IMR-90 (cell line): Measurements from ENCODE around the gene SYT2. TPM values are rescaled to one million over a fixed set of nuclear protein-coding genes. Genes with fewer than 3 reads are reported as not detected.
A peak's percentile ranks its signal among the peaks of the same experiment; 100 is the strongest.

Experiments used
- ATAC-seq: fragments of 200-7000 bp; cut with Tn5 transposase; 2 replicates; pipeline ENCODE4 v1.9.1; 2020; ENCODE audit warnings: low read depth, mild to moderate bottlenecking, moderate library complexity
- BruUV-seq: library from RNA; stranded (reverse); fragments of 400-500 nt; replicated peaks from 2 replicates; lab custom pipeline; 2021; lab: Mats Ljungman, UMichigan
- CTCF ChIA-PET: fragments of 300-600 bp; formaldehyde crosslinking; extraction: SDS; loops from one replicate; lab custom pipeline; 2021; ENCODE audit warnings: antibody characterized with exemption; lab: Yijun Ruan, JAX
- POLR2A ChIA-PET: fragments of 300-600 bp; sonication (Branson Sonifier 250); formaldehyde crosslinking; loops from one replicate; lab custom pipeline; 2022; ENCODE audit warnings: antibody characterized with exemption; ENCODE audit not compliant: unreplicated experiment; lab: Charles Lee
- DNase-seq: peaks from one replicate; pipeline ENCODE4 v3.0.0; 2013
- H2AFZ ChIP-seq: replicated peaks from 2 replicates; pipeline ENCODE3; 2013; ENCODE audit warnings: low read length, mild to moderate bottlenecking; ENCODE audit not compliant: poor library complexity
- H2AK5ac ChIP-seq: 2 replicates; pipeline ENCODE4 v1.6.1; 2013; ENCODE audit warnings: low read depth, low read length, inconsistent platforms
- H2AK9ac ChIP-seq: replicated peaks from 2 replicates; pipeline ENCODE3; 2013; ENCODE audit warnings: mild to moderate bottlenecking, low read depth, low read length, moderate library complexity; ENCODE audit not compliant: poor library complexity
- H2BK120ac ChIP-seq: 2 replicates; pipeline ENCODE4 v1.6.1; 2013; ENCODE audit warnings: low read depth, low read length, inconsistent platforms
- H2BK15ac ChIP-seq: 3 replicates; pipeline ENCODE4 v1.6.1; 2013; ENCODE audit warnings: low read depth, low read length, inconsistent platforms
- H2BK20ac ChIP-seq: 2 replicates; pipeline ENCODE4 v1.6.1; 2013; ENCODE audit warnings: low read depth, mild to moderate bottlenecking, inconsistent platforms, low read length, moderate library complexity
- H2BK5ac ChIP-seq: 2 replicates; pipeline ENCODE4 v1.6.1; 2013; ENCODE audit warnings: mild to moderate bottlenecking, low read depth, low read length, inconsistent platforms; ENCODE audit not compliant: poor library complexity, severe bottlenecking
- H3K14ac ChIP-seq: replicated peaks from 2 replicates; pipeline ENCODE4 v1.6.1; 2013; ENCODE audit warnings: low read depth, low read length, inconsistent platforms
- H3K18ac ChIP-seq: 2 replicates; pipeline ENCODE4 v1.6.1; 2013; ENCODE audit warnings: low read depth, low read length, control low read depth
- H3K23ac ChIP-seq: 2 replicates; pipeline ENCODE4 v1.6.1; 2013; ENCODE audit warnings: low read depth, low read length, inconsistent platforms
- H3K27ac ChIP-seq: 2 replicates; pipeline ENCODE4 v1.5.1; 2013; ENCODE audit warnings: mild to moderate bottlenecking, control low read depth, low read length; ENCODE audit not compliant: insufficient read depth
- H3K27me3 ChIP-seq: 2 replicates; pipeline ENCODE4 v1.6.1; 2013; ENCODE audit warnings: low read length; ENCODE audit not compliant: control insufficient read depth, insufficient read depth
- H3K36me3 ChIP-seq: 2 replicates; pipeline ENCODE4 v1.6.1; 2013; ENCODE audit warnings: low read length, mixed read lengths; ENCODE audit not compliant: control insufficient read depth, insufficient read depth
- H3K4ac ChIP-seq: 2 replicates; pipeline ENCODE4 v1.6.1; 2013; ENCODE audit warnings: low read depth, low read length, inconsistent platforms
- H3K4me1 ChIP-seq: 2 replicates; pipeline ENCODE4 v1.6.1; 2013; ENCODE audit warnings: low read length, mixed read lengths; ENCODE audit not compliant: control insufficient read depth, insufficient read depth
- H3K4me2 ChIP-seq: 2 replicates; pipeline ENCODE4 v1.6.1; 2013; ENCODE audit warnings: low read depth, mild to moderate bottlenecking, control low read depth, low read length, moderate library complexity
- H3K4me3 ChIP-seq: 2 replicates; pipeline ENCODE4 v1.5.1; 2013; ENCODE audit warnings: low read depth, mild to moderate bottlenecking, control low read depth, low read length, moderate library complexity; ENCODE audit not compliant: insufficient read depth
- H3K56ac ChIP-seq: 2 replicates; pipeline ENCODE4 v1.6.1; 2013; ENCODE audit warnings: low read length, inconsistent platforms; ENCODE audit not compliant: insufficient read depth; ENCODE audit errors: extremely low read depth
- H3K79me1 ChIP-seq, 2 experiments: 2 replicates each; pipeline ENCODE4 v1.6.1; 2013; ENCODE audit warnings: low read length in 2 of 2, inconsistent platforms in 1 of 2, low read depth in 1 of 2
- H3K9ac ChIP-seq: 2 replicates; pipeline ENCODE4 v1.6.1; 2013; ENCODE audit warnings: low read depth, low read length, control low read depth
- H3K9me1 ChIP-seq: 2 replicates; pipeline ENCODE4 v1.6.1; 2013; ENCODE audit warnings: low read length, inconsistent platforms; ENCODE audit not compliant: insufficient read depth
- H3K9me3 ChIP-seq: 2 replicates; pipeline ENCODE4 v1.6.1; 2013; ENCODE audit warnings: low read length; ENCODE audit not compliant: control insufficient read depth, insufficient read depth
- H4K20me1 ChIP-seq: 2 replicates; pipeline ENCODE4 v1.6.1; 2013; ENCODE audit warnings: low read length, inconsistent platforms; ENCODE audit not compliant: insufficient read depth
- H4K5ac ChIP-seq: 2 replicates; pipeline ENCODE4 v1.6.1; 2013; ENCODE audit warnings: mild to moderate bottlenecking, low read depth, low read length, control low read depth
- H4K8ac ChIP-seq, 2 experiments: 2 replicates each; pipeline ENCODE4 v1.6.1; 2013; ENCODE audit warnings: low read depth in 2 of 2, low read length in 2 of 2, control low read depth in 1 of 2, inconsistent platforms in 1 of 2
- H4K91ac ChIP-seq: 2 replicates; pipeline ENCODE4 v1.6.1; 2013; ENCODE audit warnings: low read depth, low read length, inconsistent platforms; ENCODE audit not compliant: insufficient read depth
- CEBPB ChIP-seq: IDR thresholded peaks from 2 replicates; pipeline ENCODE4 v1.6.1; 2012; ENCODE audit warnings: low read depth, low read length, improper control_type of control experiment
- USF2 ChIP-seq: fragments of 150-350 bp; IDR thresholded peaks from 2 replicates; pipeline ENCODE4 v1.6.1; 2017; ENCODE audit warnings: mild to moderate bottlenecking, antibody characterized with exemption, low read length, low read depth
- WGBS, 2 experiments: methylation state at CpG; one replicate each; pipeline versions ENCODE4 v1.1.5 to v1.1.7; 2013; ENCODE audit warnings: missing lambda C conversion rate in 2 of 2; ENCODE audit not compliant: insufficient read length in 1 of 2; ENCODE audit errors: extremely low coverage in 2 of 2; 5-methylcytosine and 5-hydroxymethylcytosine counted together
- dilution Hi-C: fragments of 300-500 bp; cut with HindIII; formaldehyde crosslinking; loops from one replicate; pipeline ENCODE4 v1.14.3; 2018; ENCODE audit warnings: low sequenced_read_pairs; ENCODE audit not compliant: unreplicated experiment
- in situ Hi-C: fragments of 300-500 bp; cut with MboI; formaldehyde crosslinking; loops from 3 replicates; pipeline ENCODE4 v1.14.3; 2019; ENCODE audit warnings: low sequenced_read_pairs, inconsistent platforms, mixed read lengths
- intact Hi-C: fragments of 100-400 bp; cut with micrococcal nuclease; formaldehyde crosslinking; loops from 2 replicates; pipeline ENCODE4 v1.10.0; 2022
- polyA plus RNA-seq, 3 experiments: library from polyadenylated mRNA; depleted of rRNA; stranded (reverse); fragments of >200 nt; gene quantifications; 2 replicates each; pipeline ENCODE4 v1.2.3, GENCODE V29; 2012; ENCODE audit warnings: low replicate concordance in 1 of 3
- total RNA-seq: library from RNA; depleted of rRNA; stranded (reverse); fragments of >200 nt; gene quantifications from 2 replicates; pipeline ENCODE4 v1.2.3, GENCODE V29; 2012

SYT2 gene
- total and polyA plus RNA-seq, 2 of the 4 experiments (the other 2 are of a cell fraction): under 0.01 TPM

DNA sequence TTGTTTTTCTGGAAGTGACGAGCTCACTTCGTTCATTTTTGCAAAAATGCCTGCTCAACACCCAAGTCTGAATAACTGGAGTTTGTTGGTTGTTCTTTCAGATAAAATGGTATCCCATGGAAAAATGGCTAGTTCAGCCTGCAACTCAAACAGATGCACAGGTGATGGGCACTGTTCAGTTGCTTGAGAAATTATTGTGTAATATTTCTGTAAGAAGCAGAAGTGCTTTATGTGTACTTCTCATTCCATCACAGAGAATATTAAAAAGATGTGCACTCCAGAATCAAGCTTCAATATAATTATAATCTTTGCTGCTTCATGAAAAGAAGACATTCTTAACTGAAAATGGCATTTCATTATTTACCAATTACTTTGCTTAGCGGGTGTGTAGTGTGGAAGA is 9.1 kb downstream of the SYT2 start:
- H3K14ac ChIP-seq: no peak overlapping the region
- no peaks in the 10 kb centered on the region for H3K9me1 ChIP-seq
- no peaks in the 10 kb centered on the region for H3K79me1 ChIP-seq
- H3K36me3 ChIP-seq: no peaks in the 10 kb centered on the region
- DNase-seq (no peak), ATAC-seq (no peak)
- H2BK20ac ChIP-seq: no peak overlapping the region
- H4K8ac ChIP-seq: no peak overlapping the region
- H3K18ac ChIP-seq: no peak overlapping the region
- no peak overlapping the region for H4K5ac ChIP-seq
- ChIA-PET CTCF (interaction anchor here (0.6 kb wide), 1 partner anchor 279 kb away, joined by 7 read pairs; no protein-coding TSS in a partner anchor), POLR2A (interaction anchor here (0.5 kb wide), 1 partner anchor 360 kb away, joined by 5 read pairs; no protein-coding TSS in a partner anchor)
- H3K56ac ChIP-seq: no peak overlapping the region
- H2AK9ac ChIP-seq: no peak overlapping the region
- no peak overlapping the region for H3K27ac ChIP-seq
- no peak overlapping the region for H2BK15ac ChIP-seq
- no peak overlapping the region for H2BK120ac ChIP-seq
- peaks cover 84% of the 10 kb centered on the region for H3K27me3 ChIP-seq
- no peak overlapping the region for H2BK5ac ChIP-seq
- H3K4me2 ChIP-seq: no peak overlapping the region
- H4K91ac ChIP-seq: no peak overlapping the region
- dilution Hi-C loops: no loop called here
- in situ Hi-C loops: no loop called here
- H2AFZ ChIP-seq: no peak overlapping the region
- TF ChIP-seq USF2 (no peak), CEBPB (0 out of 2 replicates have a peak, but pooled peaks have one; percentile 27)
- no TSS peak for BruUV-seq
- H3K23ac ChIP-seq: no peak overlapping the region
- H2AK5ac ChIP-seq: no peak overlapping the region
- H3K4me3 ChIP-seq: no peak overlapping the region
- H3K9me3 ChIP-seq: no peaks in the 10 kb centered on the region
- intact Hi-C loops: no loop called here
- 40% methylated on average over 1 of the region's 3 CpGs; no CpG with 5 or more reads in 1 of the 2 experiments for WGBS, 2 experiments
- no peaks in the 10 kb centered on the region for H3K4me1 ChIP-seq
- H3K4ac ChIP-seq: no peak overlapping the region
- no peak overlapping the region for H3K9ac ChIP-seq
- peaks cover 3% of the 10 kb centered on the region; the same call in 1 of the 2 replicates for H4K20me1 ChIP-seq
